Measurements from ENCODE around the gene TSHR. TPM values are rescaled to one million over a fixed set of nuclear protein-coding genes. Genes with fewer than 3 reads are reported as not detected.
A peak's percentile ranks its signal among the peaks of the same experiment; 100 is the strongest.

The TSHR gene
- total and polyA plus RNA-seq, 2 experiments from 2014 or later, result 0.59 to 0.78 TPM

DNA sequence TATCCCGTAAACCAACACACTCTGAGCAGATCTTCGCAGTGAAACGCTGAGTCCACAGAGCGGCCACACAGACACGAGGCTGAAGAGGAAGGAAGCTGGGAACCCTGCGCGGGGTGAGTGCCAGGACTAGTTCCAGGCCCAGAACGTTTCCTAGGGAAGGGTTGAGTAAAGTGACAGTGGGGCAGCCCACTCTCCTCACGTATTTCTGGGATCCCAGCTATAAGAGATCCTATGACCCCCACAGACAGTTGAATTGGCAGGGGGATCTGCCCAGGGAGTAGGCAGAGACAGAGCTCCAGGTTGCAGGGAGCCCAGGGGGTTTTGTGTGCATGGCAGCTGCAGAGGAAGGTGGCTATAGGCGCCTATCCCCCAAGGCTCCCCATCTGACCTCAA, 214.3 kb downstream of the TSHR start:
- Mint-ChIP-seq H3K9me3 (no peaks in the 10 kb centered on the region), H3K4me1 (peaks cover 8% of the 10 kb centered on the region; the same call in 2 of the 3 replicates), H3K36me3 (ENCODE audit: low read depth) (peaks cover 2% of the 10 kb centered on the region; the same call in 2 of the 3 replicates), H3K4me3 (peak overlapping the region; percentile 92), H3K27ac (peak overlapping the region; percentile 98; the same call in 1 of the 2 replicates), H3K27me3 (ENCODE audit: insufficient read depth, low read depth, poor library complexity) (no peaks in the 10 kb centered on the region)
- Histone ChIP-seq H3K4me2 (peak overlapping the region; percentile 91), H2AFZ (peak overlapping the region; percentile 97), H3K4me1 (ENCODE audit: insufficient read depth) (no peaks in the 10 kb centered on the region), H3F3A (replicated peaks; ENCODE audit: low read depth) (no peaks in the 10 kb centered on the region), H3K27ac (ENCODE audit: low read depth) (no peak overlapping the region), H3K27me3 (ENCODE audit: insufficient read depth) (no peaks in the 10 kb centered on the region), H3K9me2 (ENCODE audit: insufficient read depth) (no peaks in the 10 kb centered on the region), H4K20me1 (replicated peaks; ENCODE audit: insufficient read depth) (no peaks in the 10 kb centered on the region; the same call in 1 of the 2 replicates), H3K36me3 (ENCODE audit: insufficient read depth) (no peaks in the 10 kb centered on the region), H3K4me3 (peak overlapping the region; percentile 81), H3K79me2 (replicated peaks; ENCODE audit: insufficient read depth) (no peaks in the 10 kb centered on the region)
- ATAC-seq, result peak; percentile 59
- peak; percentile 16 for DNase-seq (ENCODE audit: low spot score)
- TF ChIP-seq, protein P1, sequence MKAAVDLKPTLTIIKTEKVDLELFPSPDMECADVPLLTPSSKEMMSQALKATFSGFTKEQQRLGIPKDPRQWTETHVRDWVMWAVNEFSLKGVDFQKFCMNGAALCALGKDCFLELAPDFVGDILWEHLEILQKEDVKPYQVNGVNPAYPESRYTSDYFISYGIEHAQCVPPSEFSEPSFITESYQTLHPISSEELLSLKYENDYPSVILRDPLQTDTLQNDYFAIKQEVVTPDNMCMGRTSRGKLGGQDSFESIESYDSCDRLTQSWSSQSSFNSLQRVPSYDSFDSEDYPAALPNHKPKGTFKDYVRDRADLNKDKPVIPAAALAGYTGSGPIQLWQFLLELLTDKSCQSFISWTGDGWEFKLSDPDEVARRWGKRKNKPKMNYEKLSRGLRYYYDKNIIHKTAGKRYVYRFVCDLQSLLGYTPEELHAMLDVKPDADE (IDR thresholded peaks at IDR 0.05), result no peak

DNA sequence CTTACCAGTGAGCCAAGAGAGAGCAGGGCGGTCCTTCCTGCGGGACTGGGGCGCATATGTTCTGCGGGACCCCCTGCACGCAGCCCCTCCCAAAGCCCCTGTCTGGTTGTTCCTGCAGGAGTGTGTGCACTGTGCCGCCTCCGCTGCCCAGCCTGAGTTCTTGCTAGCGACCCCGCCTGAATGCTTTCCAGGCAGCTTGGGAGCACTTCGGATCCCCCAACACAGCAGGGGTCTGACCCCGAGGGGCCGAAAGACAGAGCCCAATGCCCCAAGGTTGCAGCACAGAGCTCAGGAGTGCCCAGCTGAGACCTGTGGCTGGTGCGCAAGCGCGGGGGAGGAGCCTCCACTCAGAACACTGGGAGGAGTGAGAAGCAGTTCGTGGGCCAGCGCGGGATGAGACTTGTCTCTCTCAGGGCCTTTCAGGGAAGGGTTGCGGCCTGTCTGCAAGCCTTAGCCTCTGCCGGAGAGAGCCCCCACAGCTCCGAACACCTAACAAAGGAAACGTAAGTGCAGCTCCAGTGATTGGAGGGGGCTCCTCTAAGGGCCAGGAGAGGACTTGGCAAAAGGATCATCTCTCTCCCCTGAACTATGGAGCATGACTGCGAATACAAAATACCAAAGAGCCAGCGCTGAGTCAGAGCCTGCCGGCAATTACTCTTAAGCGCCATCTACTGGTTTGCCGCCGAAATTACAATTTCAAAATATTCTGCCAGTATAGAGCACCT, 214.8 kb downstream of the TSHR start:
- no peaks in the 10 kb centered on the region for H3K27me3 ChIP-seq (ENCODE audit: insufficient read depth)
- ATAC-seq (peak; percentile 95), DNase-seq (ENCODE audit: low spot score) (peak; percentile 89)
- H3K36me3 ChIP-seq (ENCODE audit: insufficient read depth), result no peaks in the 10 kb centered on the region
- no peaks in the 10 kb centered on the region for H3K4me1 ChIP-seq (ENCODE audit: insufficient read depth)
- H3K4me2 ChIP-seq, result peak overlapping the region; percentile 91
- peak overlapping the region; percentile 98 for H3K27ac Mint-ChIP-seq
- no peaks in the 10 kb centered on the region for H3F3A ChIP-seq (replicated peaks; ENCODE audit: low read depth)
- peaks cover 5% of the 10 kb centered on the region; the same call in 2 of the 3 replicates for H3K36me3 Mint-ChIP-seq (ENCODE audit: low read depth)
- no peaks in the 10 kb centered on the region for H3K27me3 Mint-ChIP-seq (ENCODE audit: insufficient read depth, low read depth, poor library complexity)
- H4K20me1 ChIP-seq (replicated peaks; ENCODE audit: insufficient read depth), result no peaks in the 10 kb centered on the region; the same call in 1 of the 2 replicates
- H2AFZ ChIP-seq, result peak overlapping the region; percentile 97
- H3K9me2 ChIP-seq (ENCODE audit: insufficient read depth), result no peaks in the 10 kb centered on the region
- no peaks in the 10 kb centered on the region for H3K9me3 Mint-ChIP-seq
- peaks cover 8% of the 10 kb centered on the region; the same call in 2 of the 3 replicates for H3K4me1 Mint-ChIP-seq
- H3K27ac ChIP-seq (ENCODE audit: low read depth), result peak overlapping the region; percentile 87
- H3K4me3 ChIP-seq, result peak overlapping the region; percentile 81
- peak overlapping the region; percentile 92 for H3K4me3 Mint-ChIP-seq
- H3K79me2 ChIP-seq (replicated peaks; ENCODE audit: insufficient read depth), result no peaks in the 10 kb centered on the region
- TF ChIP-seq EZH2 (IDR thresholded peaks at IDR 0.05; ENCODE audit: low read depth, unreplicated experiment) (no peak), CREB1 (CRISPR knock-in tag; IDR thresholded peaks at IDR 0.05; ENCODE audit: low read depth) (0 out of 2 replicates have a peak, but pooled peaks have one; percentile 50), STAT1 (IDR thresholded peaks at IDR 0.05; ENCODE audit: unreplicated experiment) (no peak), JUNB (IDR thresholded peaks at IDR 0.05; ENCODE audit: unreplicated experiment) (no peak), EZH2phosphoT487 (IDR thresholded peaks at IDR 0.05; ENCODE audit: unreplicated experiment) (no peak), POLR2AphosphoS5 (IDR thresholded peaks at IDR 0.05; ENCODE audit: low read depth) (peak; percentile 90), ZNF114 (CRISPR knock-in tag; IDR thresholded peaks at IDR 0.05) (no peak)
- TF ChIP-seq, protein P2, sequence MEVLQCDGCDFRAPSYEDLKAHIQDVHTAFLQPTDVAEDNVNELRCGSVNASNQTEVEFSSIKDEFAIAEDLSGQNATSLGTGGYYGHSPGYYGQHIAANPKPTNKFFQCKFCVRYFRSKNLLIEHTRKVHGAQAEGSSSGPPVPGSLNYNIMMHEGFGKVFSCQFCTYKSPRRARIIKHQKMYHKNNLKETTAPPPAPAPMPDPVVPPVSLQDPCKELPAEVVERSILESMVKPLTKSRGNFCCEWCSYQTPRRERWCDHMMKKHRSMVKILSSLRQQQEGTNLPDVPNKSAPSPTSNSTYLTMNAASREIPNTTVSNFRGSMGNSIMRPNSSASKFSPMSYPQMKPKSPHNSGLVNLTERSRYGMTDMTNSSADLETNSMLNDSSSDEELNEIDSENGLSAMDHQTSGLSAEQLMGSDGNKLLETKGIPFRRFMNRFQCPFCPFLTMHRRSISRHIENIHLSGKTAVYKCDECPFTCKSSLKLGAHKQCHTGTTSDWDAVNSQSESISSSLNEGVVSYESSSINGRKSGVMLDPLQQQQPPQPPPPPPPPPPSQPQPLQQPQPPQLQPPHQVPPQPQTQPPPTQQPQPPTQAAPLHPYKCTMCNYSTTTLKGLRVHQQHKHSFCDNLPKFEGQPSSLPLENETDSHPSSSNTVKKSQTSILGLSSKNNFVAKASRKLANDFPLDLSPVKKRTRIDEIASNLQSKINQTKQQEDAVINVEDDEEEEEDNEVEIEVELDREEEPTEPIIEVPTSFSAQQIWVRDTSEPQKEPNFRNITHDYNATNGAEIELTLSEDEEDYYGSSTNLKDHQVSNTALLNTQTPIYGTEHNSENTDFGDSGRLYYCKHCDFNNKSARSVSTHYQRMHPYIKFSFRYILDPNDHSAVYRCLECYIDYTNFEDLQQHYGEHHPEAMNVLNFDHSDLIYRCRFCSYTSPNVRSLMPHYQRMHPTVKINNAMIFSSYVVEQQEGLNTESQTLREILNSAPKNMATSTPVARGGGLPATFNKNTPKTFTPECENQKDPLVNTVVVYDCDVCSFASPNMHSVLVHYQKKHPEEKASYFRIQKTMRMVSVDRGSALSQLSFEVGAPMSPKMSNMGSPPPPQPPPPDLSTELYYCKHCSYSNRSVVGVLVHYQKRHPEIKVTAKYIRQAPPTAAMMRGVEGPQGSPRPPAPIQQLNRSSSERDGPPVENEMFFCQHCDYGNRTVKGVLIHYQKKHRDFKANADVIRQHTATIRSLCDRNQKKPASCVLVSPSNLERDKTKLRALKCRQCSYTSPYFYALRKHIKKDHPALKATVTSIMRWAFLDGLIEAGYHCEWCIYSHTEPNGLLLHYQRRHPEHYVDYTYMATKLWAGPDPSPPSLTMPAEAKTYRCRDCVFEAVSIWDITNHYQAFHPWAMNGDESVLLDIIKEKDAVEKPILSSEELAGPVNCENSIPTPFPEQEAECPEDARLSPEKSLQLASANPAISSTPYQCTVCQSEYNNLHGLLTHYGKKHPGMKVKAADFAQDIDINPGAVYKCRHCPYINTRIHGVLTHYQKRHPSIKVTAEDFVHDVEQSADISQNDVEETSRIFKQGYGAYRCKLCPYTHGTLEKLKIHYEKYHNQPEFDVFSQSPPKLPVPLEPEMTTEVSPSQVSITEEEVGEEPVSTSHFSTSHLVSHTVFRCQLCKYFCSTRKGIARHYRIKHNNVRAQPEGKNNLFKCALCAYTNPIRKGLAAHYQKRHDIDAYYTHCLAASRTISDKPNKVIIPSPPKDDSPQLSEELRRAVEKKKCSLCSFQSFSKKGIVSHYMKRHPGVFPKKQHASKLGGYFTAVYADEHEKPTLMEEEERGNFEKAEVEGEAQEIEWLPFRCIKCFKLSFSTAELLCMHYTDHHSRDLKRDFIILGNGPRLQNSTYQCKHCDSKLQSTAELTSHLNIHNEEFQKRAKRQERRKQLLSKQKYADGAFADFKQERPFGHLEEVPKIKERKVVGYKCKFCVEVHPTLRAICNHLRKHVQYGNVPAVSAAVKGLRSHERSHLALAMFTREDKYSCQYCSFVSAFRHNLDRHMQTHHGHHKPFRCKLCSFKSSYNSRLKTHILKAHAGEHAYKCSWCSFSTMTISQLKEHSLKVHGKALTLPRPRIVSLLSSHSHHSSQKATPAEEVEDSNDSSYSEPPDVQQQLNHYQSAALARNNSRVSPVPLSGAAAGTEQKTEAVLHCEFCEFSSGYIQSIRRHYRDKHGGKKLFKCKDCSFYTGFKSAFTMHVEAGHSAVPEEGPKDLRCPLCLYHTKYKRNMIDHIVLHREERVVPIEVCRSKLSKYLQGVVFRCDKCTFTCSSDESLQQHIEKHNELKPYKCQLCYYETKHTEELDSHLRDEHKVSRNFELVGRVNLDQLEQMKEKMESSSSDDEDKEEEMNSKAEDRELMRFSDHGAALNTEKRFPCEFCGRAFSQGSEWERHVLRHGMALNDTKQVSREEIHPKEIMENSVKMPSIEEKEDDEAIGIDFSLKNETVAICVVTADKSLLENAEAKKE (CRISPR knock-in tag; IDR thresholded peaks at IDR 0.05), result 0 out of 2 replicates have a peak, but pooled peaks have one; percentile 2
- TF ChIP-seq, protein P1 (IDR thresholded peaks at IDR 0.05), result no peak
- TF ChIP-seq, protein P3, sequence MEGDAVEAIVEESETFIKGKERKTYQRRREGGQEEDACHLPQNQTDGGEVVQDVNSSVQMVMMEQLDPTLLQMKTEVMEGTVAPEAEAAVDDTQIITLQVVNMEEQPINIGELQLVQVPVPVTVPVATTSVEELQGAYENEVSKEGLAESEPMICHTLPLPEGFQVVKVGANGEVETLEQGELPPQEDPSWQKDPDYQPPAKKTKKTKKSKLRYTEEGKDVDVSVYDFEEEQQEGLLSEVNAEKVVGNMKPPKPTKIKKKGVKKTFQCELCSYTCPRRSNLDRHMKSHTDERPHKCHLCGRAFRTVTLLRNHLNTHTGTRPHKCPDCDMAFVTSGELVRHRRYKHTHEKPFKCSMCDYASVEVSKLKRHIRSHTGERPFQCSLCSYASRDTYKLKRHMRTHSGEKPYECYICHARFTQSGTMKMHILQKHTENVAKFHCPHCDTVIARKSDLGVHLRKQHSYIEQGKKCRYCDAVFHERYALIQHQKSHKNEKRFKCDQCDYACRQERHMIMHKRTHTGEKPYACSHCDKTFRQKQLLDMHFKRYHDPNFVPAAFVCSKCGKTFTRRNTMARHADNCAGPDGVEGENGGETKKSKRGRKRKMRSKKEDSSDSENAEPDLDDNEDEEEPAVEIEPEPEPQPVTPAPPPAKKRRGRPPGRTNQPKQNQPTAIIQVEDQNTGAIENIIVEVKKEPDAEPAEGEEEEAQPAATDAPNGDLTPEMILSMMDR (conservative IDR thresholded peaks at IDR 0.05; ENCODE audit: low read depth in 2 of 2), result peak; percentile 78 to 89
